Globus pallidus (tissue), 1 donor: Measurements from ENCODE around the gene ZDHHC11B.
"Not testable (repeated sequence)": the region's sequence is repeated elsewhere in the genome, so short reads cannot be mapped to it uniquely, and the experiment has no call there.

ENCODE experiments used
- DNase-seq: peaks from one replicate; pipeline ENCODE4 v3.0.0-alpha.2; 2015; ENCODE audit warnings: low spot score

Gene ZDHHC11B

DNA sequence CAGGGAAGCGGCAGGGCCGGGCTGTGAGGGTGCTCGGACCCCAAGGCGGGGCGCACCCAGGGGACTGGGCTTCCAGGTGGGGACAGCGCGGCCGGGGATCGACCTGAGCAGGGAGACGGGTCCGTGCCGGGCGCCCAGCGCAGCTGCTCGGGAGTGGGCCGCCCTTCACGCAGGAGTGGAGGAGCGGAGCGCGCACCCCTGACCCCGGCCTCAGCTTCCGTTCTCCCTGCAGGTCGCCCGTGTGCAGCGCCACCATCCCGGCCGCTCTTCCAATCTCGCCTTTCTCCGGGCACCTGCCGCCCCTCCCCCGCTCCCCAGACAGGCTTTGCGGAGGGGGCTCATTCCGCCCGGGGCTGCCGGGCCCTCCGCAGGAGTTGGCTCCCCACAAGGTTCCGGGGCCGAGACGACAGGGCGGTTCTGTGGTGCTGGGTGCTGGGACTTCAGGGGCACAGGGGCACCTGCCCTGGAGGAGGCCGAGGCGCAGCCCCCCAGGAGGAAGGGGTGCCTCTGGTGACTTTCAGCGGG lies 714 bp upstream of the ZDHHC11B start:
- DNase-seq, result not testable (repeated sequence)

- DNase-seq, result not testable (repeated sequence)
Observed at GRCh38 chr5:783881-784427, 575 bp downstream of the ZDHHC11B start.

GRCh38 chr5:783049-783802 lies 1.3 kb downstream of the ZDHHC11B start:
- DNase-seq, result not testable (repeated sequence)

- not testable (repeated sequence) for DNase-seq
Observed at GRCh38 chr5:782356-782755, 2.2 kb downstream of the ZDHHC11B start.

DNA sequence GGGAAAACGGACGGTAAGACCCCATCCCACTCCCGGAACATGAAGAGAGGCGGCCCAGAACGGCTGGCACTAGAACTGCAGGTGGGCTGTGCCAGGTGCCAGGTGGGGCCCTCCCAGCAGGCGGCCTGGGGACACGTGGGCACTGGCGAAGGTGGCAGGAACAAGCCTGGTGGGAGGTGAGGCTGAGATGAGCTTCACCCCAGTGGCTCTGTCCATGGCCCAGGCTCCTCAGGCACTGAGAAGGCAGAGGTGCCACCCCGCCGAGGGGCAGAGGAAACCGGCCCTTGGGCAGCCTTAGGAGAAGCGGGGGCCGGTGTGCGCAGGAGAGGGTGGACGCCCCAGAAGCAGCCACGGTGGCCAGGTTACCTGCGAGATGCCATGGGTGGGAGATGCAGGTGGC lies 4.0 kb downstream of the ZDHHC11B start:
- not testable (repeated sequence) for DNase-seq

- DNase-seq, result not testable (repeated sequence)
Observed at GRCh38 chr5:778967-779366, 5.6 kb downstream of the ZDHHC11B start.

DNA sequence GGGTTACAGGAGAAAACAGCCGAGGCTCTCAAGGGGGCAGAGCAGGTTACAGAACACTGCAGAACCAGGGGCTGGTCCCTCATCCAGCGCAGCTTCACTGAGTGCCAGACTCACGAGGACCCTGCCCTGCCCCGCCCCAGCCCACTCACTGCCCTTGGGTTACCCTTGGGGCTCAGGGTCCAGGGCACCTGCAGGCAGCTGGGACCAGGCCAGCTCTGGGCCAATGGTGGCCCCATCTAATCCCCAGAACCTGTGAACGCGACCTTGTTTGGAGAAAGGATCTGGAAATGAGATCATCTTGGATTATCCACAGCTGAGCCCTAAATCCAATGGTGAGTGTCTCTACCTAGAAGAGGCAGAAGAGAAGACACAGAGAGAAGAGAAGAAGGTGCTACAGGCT lies 6.1 kb downstream of the ZDHHC11B start:
- DNase-seq, result not testable (repeated sequence)

DNA sequence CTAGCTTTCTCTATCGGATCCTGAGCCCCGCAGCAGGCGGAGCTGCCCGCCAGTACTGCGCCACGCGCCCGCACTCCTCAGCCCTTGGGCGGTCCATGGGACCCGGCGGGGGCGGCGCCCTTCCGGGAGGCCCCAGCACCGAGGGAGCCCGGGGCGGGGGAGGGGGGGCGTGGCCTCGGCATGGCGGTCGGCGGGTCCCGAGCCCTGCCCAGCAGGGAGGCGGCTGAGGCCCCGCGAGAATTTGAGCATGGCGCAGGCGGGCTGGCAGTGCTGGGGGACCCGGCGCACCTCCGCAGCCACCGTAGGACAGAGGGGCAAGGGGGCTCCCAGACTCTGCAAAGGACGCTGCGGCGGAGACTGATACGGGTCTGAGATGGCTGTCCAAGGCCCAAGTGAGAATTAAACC lies 6.8 kb downstream of the ZDHHC11B start:
- no peak for DNase-seq

GRCh38 chr5:776862-777711 lies 7.4 kb downstream of the ZDHHC11B start:
- no peak for DNase-seq

GRCh38 chr5:775961-776861 lies 8.3 kb downstream of the ZDHHC11B start:
- DNase-seq, result no peak

GRCh38 chr5:775595-775960 lies 9.0 kb downstream of the ZDHHC11B start:
- not testable (repeated sequence) for DNase-seq

- DNase-seq, result not testable (repeated sequence)
Observed at GRCh38 chr5:774854-775505, 9.5 kb downstream of the ZDHHC11B start.

GRCh38 chr5:774304-774703 lies 10.2 kb downstream of the ZDHHC11B start:
- not testable (repeated sequence) for DNase-seq

DNA sequence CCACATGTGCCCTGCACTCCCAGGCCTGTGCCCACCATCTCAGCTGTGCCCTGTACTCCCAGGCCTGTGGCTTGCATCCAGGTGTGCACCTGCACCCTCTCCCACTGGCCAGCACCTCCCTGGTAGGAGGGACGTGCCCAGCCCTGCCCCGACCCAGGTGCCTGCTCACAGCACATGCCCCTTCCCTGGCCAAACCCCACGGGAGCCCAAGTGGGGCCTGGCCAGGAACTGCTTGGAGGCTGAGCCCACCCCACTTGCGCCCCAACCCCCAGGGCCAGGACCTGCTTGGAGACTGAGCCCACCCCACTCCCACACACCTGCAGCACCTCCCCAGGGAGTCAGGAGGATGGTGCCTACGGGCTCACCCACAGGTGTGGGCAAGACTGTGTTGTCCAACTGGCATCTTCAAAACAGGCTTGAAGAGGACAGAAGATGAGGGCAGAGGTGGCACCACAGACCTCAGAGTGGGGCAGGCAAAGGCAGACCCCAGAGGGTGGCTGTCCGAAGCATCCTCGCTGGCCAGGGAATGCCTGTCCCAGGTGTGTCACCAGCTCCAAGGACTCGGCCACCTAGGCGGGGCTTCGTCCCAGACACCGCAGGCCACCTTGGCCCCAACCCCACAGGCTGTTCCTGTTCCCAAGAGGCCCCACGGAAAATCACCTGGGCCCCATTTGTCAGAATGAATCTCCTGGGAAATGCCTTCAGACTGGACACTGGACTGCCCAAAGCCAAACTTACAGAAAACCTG lies 10.8 kb downstream of the ZDHHC11B start:
- DNase-seq, result no peak

- not testable (repeated sequence) for DNase-seq
Observed at GRCh38 chr5:772931-773330, 11.6 kb downstream of the ZDHHC11B start.

GRCh38 chr5:772547-772890 lies 12.0 kb downstream of the ZDHHC11B start:
- not testable (repeated sequence) for DNase-seq

DNA sequence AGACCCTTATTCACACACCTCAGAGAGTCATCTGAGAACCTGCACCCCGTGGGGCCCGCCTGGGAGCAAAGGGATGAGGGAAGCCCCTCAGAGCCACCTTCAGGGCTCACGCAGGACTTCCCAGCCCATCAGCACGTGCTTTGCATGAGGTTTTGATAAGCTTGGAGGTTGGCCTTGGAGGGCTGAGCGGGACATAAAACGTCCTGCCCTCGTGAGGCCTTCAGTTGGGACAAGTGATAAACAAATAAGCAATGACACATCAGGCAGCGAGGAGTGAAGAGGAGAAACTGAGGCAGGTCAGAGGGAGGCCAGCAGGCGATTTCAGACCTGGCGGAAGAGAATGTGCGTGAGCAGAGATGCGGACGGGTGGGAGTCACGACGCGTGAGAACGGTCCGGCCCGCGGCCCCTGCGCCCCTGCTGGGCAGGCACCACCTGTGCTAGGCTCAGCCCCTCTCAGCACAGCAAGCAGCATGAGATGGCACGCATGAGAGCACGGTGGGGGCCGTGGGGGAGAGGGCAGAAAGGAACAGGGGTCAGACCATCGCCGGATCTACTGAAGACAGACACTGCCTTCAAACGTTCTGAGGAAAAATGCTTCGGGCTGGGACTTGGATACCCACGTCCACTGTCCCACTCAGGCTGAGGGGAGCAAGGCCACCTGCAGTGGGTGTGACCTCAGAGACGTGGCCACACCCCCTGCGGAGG lies 12.5 kb downstream of the ZDHHC11B start:
- not testable (repeated sequence) for DNase-seq

DNA sequence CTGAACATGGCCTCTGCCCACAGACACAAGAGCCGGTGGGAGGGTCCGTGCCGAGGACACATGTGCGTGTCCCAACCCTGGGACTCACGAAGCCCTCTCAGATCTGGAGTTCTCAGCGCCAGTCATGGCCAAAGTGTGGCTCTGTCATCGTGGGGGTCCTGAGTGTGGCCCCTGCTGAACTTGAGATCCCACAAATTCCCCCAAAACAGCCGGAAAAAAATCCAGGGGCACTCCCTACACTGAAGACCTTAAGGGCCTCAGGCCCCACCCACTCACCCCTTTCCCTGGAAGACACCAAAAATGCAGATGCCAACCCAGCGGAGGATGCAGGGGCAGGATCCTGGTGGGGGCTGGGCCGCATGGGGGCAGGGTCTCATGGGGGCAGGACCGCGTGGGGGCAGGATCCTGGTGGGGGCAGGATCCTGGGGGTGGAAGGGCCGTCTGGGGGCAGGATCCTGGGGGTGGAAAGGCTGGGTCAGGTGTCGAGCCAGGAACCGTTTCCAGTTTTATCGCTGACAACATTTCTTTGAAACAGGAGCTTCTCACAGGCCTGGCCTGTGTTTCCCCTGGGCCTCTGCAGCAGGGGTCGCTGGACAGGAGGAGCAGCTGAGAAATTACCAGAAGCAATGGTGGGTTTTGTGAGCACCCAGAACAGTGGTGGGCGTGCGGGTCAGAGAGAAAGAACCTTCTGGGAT lies 13.3 kb downstream of the ZDHHC11B start:
- not testable (repeated sequence) for DNase-seq

GRCh38 chr5:770585-770984 lies 13.9 kb downstream of the ZDHHC11B start:
- DNase-seq, result not testable (repeated sequence)
